Measurements from ENCODE around the gene CANT1.
"Not testable (repeated sequence)": the region's sequence is repeated elsewhere in the genome, so short reads cannot be mapped to it uniquely, and the experiment has no call there.

CANT1 gene

GRCh38 chr17:78945455-78945854 lies 64.1 kb downstream of the CANT1 start:
- ATAC-seq (replicated peaks); H3K4me3 Mint-ChIP-seq; H3K27ac Mint-ChIP-seq; H3K4me1 Mint-ChIP-seq (ENCODE audit: low read depth in 2 of 2); H3K36me3 Mint-ChIP-seq (ENCODE audit: insufficient read depth); H3K9me3 Mint-ChIP-seq; DNase-seq: not testable (repeated sequence)
- H3K27me3 Mint-ChIP-seq: peaks cover 28 to 68% of the 10 kb centered on the region in 2 donors

DNA sequence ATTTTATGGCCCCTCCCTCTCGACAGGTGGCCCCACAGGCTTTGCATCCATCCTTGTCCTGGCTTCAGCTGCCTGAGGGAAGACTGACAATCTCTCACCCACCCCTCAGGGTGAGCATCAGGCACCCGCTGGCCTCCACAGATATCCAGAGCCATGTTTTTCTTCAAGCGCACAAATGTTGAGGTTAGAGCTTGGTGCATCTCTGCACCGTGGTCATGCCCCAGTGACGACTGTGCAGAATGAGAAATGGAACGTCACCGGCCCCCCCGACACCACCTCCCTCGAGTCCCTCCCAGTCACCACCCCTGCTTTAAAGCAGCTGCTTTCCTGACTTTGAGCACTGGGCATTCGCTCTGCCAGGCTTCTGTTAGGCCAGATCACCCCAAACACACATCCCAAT lies 64.6 kb downstream of the CANT1 start:
- Mint-ChIP-seq H3K4me3 (no peak overlapping the region), H3K27me3 (peaks cover 28 to 66% of the 10 kb centered on the region in 2 donors), H3K27ac (no peak overlapping the region), H3K36me3 (ENCODE audit: insufficient read depth) (peaks cover 3% of the 10 kb centered on the region), H3K4me1 (ENCODE audit: low read depth in 2 of 2) (no peaks in the 10 kb centered on the region), H3K9me3 (no peaks in the 10 kb centered on the region)
- DNase-seq (no peak), ATAC-seq (replicated peaks) (no peak)

- Mint-ChIP-seq H3K27me3 (peaks cover 32 to 59% of the 10 kb centered on the region in 2 donors), H3K27ac (no peak overlapping the region), H3K4me3 (no peak overlapping the region), H3K4me1 (ENCODE audit: low read depth in 2 of 2) (no peaks in the 10 kb centered on the region), H3K36me3 (ENCODE audit: insufficient read depth) (peaks cover 3% of the 10 kb centered on the region), H3K9me3 (no peaks in the 10 kb centered on the region)
- ATAC-seq (replicated peaks): no peak
- no peak for DNase-seq
These were observed 65.5 kb downstream of the CANT1 start for GRCh38 chr17:78944026-78944425.

Data from effector memory CD8-positive, alpha-beta T cell (primary cell).